ENCODE data around the gene CCDC77. TPM values are rescaled to one million over a fixed set of nuclear protein-coding genes. Genes with fewer than 3 reads are reported as not detected.

The CCDC77 gene
- total RNA-seq, 1 donor from 2014 or later: 23.1 TPM

GRCh38 chr12:454833-455232 lies 53.4 kb downstream of the CCDC77 start:
- no peak for DNase-seq

GRCh38 chr12:455821-456220 lies 54.4 kb downstream of the CCDC77 start:
- DNase-seq: no peak

DNA sequence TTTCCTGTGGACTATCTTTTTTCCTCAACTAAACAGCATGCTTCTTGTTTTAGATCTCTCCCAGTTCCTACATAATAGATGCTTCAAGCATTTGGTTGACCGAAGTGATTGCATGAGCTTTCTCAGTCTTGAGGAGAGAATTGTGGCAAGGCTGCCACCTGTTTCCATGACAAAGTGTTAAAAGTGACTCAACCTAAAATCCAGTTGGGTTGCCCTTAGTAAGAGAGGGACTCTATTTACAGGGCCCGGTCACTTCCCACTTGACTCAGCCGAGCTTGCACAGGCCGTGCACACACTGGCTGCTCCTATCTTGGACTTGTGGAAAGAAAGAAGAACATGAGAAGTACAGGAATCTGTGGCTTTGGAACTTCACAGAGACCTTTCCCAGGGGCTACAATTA lies 56.2 kb downstream of the CCDC77 start:
- DNase-seq: no peak

GRCh38 chr12:459050-459429 lies 57.6 kb downstream of the CCDC77 start:
- DNase-seq: no peak

GRCh38 chr12:459430-460258 lies 58.2 kb downstream of the CCDC77 start, which contains the start of gene B4GALNT3:
TSS of gene B4GALNT3 (plus strand) at chr12:459939. CDS start at chr12:460377, 438 bp downstream.
- peak; percentile 15 for DNase-seq

GRCh38 chr12:460261-461230 lies 59.1 kb downstream of the CCDC77 start:
- no peak for DNase-seq

GRCh38 chr12:461425-461824 lies 60.0 kb downstream of the CCDC77 start:
- DNase-seq: no peak

DNA sequence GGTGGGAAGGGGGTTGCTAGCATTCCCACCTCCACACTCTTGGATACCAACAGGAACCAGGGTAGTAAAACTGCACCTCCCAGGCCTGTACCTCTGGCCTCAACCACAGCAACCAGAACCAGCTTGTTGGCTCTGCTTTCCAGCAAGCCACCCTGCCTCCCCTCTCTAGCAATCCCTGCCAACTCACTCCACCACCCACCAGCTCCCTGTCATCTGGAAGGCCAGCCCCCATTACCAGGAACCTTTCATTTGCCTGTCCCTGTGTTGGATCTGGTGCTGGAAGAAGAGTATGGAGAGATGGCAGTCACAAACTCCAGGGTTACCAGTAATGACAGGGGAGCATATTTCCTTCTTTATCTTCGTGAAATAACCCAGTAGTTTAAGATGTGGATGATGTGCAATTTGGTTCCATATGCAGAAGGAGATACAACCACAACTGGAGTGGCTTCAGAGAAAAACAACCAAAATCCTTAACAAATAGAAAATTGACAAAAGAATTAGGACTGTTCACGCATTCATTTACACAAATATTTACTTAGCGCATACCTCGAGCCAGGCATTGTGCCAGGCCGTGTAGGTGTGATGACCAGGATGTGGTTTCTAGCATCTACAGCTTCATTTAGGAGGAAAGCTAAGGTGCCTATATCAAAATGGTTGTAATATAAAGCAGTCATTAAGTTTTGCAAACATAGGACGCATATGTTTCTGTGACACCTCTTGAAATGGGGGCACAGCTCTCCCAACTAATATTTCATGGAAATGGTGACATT lies 61.7 kb downstream of the CCDC77 start:
- DNase-seq: no peak

GRCh38 chr12:464484-465267 lies 63.2 kb downstream of the CCDC77 start:
- DNase-seq: peak; percentile 24

- no peak for DNase-seq
Observed at GRCh38 chr12:466039-466438, 64.6 kb downstream of the CCDC77 start.

GRCh38 chr12:466762-467161 lies 65.3 kb downstream of the CCDC77 start:
- no peak for DNase-seq

- DNase-seq: no peak
Observed at GRCh38 chr12:467591-467990, 66.1 kb downstream of the CCDC77 start.

DNA sequence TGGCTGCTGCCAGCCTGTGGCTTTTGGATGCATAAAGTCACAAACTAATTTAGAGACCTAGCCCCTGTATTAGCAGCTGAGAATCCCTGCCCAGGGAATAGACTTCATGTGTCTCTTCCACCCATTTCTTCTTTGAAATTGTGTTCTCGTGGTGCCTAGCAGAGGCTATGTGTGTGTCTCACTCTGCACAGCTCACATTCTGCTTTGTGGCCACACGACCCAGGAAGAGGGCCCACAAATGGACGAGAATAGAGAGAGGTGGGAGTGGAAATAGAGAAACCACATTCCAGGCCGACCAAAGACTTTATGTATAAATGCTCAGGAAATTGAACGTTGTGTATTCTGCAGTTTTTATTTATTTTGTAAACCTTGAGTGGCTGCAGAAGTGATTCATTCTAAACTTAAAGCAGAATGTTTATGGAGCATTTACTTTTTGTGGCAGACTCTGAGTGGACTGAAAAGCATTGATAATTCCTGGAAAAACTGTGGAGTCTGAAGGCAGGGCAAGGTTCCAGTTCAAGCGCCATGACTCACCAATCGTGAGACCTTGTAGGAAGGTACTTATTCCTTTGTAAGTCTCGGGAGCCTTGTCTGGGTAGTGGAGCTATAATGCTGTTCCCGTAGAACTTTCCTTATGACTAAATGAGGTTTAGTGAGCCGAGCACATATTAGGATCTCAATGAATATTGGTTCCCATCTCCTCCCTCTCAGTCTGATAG lies 67.4 kb downstream of the CCDC77 start:
- DNase-seq: no peak

DNA sequence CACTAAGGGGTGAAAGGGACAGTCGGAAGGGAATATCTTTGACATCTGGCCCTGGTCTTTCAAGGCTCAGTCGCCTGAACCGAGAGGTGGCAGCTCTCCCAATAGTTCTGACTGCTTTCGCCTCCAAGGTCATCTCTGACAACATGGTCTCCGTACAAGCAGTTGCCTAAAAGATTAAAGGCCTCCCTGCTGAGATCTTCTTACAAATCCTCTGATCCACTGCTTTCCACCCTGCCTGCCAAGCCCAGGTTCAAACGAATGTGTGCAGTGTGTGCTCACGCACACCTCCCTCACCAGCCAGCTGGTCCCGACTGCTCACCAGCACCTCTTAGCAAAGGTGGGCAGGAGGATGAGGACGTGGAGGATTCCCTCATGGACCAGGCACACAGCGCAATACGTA lies 68.7 kb downstream of the CCDC77 start:
- no peak for DNase-seq

GRCh38 chr12:473198-473597 lies 71.8 kb downstream of the CCDC77 start:
- no peak for DNase-seq

GRCh38 chr12:473863-474577 lies 72.6 kb downstream of the CCDC77 start:
- no peak for DNase-seq

DNA sequence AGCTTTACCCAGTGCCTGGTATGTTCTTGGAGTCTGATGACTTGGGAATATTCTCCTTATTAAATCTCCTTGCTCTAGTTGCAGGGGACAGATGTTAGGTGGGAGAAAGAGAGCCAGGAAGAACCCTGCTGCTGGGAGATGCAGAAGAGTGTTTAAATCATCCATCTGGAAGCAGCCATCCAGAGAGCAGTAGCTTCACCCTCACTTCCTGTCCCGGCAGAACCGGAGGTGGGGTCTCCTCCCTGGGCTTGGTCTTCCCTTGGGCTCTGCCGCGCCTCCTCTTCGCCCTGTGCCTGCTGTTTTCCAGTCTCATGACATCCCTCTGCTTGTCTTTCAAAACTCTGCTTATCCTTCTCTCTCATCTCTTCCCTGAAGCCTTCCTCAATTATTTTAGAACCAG lies 73.8 kb downstream of the CCDC77 start:
- DNase-seq: no peak

- no peak for DNase-seq
Observed at GRCh38 chr12:479161-479560, 77.7 kb downstream of the CCDC77 start.

- peak; percentile 42 for DNase-seq
Observed at GRCh38 chr12:480831-481816, 79.7 kb downstream of the CCDC77 start.

All from occipital lobe (tissue), 2 donors.